HG02642 (cell line): ENCODE data around the gene TMEM178B.

Source experiments
- ATAC-seq: cut with Tn5 transposase; IDR thresholded peaks from one replicate; pipeline ENCODE4 v1.9.1; 2021; ENCODE audit warnings: mild to moderate bottlenecking; ENCODE audit not compliant: unreplicated experiment, poor library complexity

Gene TMEM178B

GRCh38 chr7:141444961-141445360 is 371.1 kb downstream of the TMEM178B start:
- no peak for ATAC-seq

DNA sequence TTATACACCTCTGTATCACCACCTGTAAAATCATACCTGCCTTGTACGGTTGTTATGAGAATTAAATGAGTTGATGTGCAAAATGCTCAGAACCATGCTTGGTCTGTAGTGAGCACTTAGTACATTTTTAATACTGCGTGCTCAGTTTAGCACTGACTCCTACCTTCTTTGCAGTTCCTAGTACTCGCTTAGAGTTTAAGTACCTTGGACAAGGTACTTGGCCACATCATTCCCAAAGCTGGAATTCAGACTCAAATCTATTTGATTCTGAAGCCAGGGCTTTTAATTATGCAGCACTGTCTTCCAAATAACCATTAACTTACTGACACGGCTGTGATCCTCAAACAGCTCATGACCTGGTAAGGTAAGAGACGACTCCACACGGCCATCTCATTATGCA is 377.4 kb downstream of the TMEM178B start:
- no peak for ATAC-seq

DNA sequence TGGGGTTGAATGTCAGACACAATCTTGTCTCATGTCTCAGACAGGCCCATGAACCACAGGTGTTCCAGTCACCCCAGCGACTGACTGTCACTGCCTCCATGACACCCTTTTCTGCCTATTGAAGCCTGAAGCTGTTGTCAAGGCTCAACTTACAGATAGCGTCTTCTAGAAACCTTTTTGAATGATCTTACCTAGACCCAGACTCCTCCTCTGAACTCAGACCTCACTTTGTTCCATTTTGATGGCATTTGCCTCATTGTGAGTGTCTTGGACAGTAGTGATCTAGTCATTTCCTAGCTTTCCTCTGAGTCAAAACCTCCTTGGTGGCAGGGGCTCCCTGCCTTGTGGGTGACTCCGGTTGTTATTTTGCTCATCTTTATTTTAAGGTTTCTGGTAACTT is 379.0 kb downstream of the TMEM178B start:
- ATAC-seq, result no peak

- ATAC-seq, result no peak
These were observed 380.5 kb downstream of the TMEM178B start for GRCh38 chr7:141454338-141454737.

- ATAC-seq, result no peak
These were observed 381.9 kb downstream of the TMEM178B start for GRCh38 chr7:141455723-141456122.

DNA sequence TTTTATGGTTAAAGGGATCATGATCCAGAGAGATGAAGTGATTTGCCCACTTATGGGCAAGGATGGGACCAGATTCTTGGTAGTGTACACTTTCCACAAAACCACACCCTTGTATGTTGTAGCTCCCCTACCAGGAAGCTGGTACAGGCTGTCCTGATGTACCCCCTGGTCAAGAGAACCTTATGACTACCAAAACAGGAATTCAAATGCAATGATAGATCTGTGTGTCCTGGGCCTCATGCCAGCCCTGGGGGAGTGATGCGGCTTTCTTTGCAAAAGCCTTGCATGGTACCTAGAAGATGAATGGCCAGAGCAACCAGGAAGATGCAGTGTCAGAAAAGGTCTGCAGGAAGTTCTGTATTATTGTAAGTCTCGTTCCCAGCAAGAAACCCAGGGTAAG is 382.4 kb downstream of the TMEM178B start:
- no peak for ATAC-seq

GRCh38 chr7:141456711-141457110 is 382.8 kb downstream of the TMEM178B start:
- no peak for ATAC-seq

DNA sequence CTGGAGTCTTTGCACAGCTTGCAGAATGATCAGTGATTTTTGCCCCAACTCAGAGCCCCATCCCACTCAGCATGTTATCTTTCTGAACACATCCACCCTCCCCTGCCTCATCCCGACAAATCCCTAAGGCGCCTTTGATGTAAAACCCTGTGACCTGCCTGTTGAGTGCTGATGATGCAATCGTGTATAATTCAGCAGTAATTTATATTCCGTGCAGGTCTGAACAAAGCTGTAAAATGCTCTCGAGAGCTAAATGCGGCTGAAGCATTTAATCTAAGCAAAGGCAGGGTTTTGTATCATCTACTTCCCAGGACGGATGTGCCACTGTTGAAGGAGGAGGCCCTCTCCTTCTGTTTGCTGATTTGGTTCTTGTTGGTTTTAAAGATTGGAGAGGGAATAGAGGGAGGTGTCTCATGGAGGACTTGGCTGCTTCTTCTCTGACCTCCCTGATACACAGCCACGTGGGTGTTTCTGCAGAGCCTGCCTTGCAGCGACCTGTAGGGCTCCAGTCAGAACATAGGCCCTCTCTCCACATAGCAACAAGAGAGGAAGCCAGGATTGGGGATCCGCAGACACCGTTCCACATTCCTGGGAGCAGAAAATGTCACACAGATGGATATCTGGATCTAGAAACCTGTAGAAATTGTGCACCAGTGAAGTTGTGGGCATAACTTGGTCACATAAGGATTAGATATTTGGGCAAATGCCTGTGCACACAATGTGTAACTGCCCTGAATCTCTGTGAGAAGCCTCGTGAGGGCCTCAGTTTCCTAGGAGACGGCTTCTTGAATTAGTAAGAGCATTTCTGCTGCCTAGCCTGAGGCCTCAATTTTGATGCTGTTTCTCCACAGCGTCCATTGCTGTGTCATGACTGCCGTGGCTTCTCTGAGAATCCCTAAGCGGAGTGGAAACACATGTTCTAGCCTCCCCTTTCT is 387.2 kb downstream of the TMEM178B start:
- ATAC-seq, result no peak

DNA sequence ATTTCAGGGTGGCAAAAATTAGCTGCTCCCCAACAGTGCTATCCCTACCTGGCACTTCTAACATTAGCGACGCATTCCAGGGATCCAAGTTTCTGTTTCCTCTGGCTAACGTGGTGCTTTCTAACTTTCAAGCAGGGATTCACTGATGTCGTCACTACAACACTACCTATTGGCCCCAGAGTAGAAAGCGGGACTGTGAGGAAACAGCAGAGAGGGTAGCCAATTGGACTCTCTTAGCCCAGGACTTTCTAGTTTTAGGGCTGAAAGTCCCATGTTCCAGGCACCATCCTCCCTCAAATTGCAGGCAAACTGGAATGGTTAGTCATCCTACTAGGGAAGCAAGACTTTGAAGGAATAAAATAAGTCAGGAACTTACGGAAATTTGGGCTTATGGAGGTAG is 388.1 kb downstream of the TMEM178B start:
- ATAC-seq, result no peak

DNA sequence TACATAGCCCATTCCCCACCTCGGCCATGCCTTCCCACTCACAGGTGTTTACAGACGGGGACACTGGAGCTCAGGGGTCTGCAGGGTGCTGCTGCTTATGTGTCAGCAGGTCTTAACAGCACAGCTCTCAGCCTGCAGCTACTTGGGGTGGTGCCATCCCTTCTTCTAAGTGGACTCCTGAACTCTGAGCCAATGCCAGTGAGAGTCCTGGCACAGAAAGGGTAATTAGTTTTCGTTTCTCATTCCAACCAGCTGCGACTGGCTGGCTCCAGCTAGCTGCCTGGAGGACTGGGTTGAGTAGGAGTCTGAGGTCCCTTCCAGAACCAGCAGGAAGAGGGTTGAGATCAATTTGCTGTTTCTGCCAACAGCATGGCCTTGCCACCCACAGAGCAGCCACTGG is 389.1 kb downstream of the TMEM178B start:
- ATAC-seq, result no peak

- ATAC-seq, result no peak
These were observed 390.1 kb downstream of the TMEM178B start for GRCh38 chr7:141463986-141464385.

DNA sequence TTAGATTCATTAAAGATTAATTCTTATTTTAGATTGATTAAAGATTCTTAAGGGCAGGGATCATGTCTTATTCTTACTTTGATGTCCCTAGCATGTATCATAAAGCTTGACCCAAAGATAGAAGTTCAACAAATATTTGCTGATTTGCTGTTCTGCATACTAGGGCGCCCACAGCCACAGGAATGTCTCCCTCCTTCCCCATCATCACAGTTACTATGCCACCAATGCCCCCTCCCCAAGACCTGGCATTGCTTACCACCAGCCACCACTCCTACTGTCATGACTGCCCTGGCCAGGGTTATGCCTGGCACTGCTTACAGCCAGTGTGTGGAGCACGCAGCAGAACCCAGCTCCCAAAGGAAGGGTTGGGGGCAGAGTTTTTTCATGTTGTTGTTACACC is 390.7 kb downstream of the TMEM178B start:
- ATAC-seq, result no peak

DNA sequence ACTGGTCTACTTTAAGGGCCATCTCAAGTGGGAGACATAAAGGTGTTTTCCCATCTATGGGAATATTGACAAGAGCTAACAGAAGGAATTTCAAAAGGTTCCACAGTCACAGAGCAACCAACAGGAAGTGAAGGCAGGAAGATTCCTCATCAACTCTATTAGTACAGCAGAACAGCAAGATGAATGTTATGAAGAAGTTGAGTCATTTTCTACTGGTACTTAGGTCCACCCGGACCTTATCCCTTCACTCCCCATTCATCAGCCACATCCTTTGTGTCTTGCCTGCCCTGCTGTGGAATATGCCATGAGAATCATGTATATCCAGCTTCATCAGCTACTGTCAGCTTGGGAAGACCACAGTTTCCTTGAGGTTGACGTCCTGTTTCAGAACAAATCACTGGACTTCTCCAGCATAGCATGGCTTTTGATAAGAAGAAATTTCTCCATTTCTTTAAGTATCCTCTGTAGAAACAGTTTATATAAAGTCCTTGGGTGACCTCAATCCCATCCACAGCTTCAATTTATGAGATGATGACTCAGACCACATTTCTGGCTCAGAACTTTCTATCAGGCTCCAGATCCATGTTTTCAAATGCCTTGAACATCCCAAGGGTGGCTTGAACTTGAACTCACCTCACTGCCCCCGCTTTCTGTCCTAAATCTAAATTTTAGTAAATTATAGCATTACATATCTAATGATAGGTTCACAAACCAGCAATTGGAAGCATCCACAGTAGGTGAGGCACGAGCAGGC is 392.5 kb downstream of the TMEM178B start:
- ATAC-seq, result no peak

DNA sequence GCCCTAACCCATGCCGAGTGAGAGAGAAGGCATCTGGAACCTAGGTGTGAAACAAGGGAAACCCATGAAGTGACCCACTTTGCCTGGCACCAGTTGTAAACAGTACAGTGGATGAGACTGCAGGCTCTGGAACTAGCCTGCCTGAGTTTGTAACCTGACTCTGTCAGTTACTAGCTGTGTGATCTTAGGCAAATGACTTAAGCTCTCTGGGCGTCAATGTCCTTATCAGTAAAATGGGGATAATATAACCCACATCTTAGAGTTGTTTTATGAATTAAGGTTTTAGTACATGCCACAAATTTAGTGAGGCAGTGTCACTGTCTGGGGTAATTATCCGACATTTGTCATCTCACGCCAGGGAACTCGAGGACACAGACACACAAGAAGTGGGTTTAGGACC is 394.5 kb downstream of the TMEM178B start:
- no peak for ATAC-seq

- ATAC-seq, result no peak
These were observed 401.8 kb downstream of the TMEM178B start for GRCh38 chr7:141475679-141476078.

- ATAC-seq, result no peak
These were observed 404.0 kb downstream of the TMEM178B start for GRCh38 chr7:141477865-141478264.

GRCh38 chr7:141478845-141479244 is 405.0 kb downstream of the TMEM178B start:
- no peak for ATAC-seq

DNA sequence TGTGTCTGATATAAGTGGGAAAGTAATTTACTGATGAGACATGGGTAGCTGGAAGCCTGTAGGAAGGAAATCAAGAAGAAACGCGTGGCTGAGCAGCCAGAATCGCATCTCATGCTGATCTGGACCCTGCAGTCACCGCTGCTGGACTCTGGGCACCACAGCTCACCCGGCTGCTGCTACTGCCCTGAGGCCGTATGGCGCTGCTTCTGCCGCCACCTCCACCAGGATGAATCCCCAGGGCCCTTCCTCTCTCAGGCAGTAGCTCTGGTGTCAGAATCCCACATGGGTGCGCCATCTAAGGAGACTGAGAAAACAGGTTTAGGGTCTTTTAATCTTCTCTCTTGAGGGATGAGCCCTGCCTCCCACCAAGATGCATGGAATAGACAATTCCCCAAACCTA is 407.1 kb downstream of the TMEM178B start:
- no peak for ATAC-seq

DNA sequence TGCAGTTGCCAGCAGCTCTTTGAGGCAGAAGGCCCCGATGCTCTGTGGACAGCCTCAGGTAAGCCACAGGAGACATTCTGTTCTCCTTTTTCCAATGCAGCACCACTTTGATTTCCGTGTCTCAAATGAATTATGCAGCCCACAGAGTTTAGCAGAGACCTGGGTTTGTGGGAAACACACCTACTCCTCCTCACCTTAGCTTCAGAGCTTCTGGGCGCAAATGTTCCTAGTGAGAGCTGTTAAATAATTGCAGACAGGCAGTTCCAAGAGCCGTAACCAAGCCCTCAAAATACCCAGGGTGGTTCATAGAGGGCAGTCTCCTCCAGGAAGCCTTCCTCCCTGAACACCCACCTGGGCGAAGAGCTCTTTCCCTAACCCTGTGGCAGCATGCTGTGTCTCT is 408.1 kb downstream of the TMEM178B start:
- no peak for ATAC-seq

DNA sequence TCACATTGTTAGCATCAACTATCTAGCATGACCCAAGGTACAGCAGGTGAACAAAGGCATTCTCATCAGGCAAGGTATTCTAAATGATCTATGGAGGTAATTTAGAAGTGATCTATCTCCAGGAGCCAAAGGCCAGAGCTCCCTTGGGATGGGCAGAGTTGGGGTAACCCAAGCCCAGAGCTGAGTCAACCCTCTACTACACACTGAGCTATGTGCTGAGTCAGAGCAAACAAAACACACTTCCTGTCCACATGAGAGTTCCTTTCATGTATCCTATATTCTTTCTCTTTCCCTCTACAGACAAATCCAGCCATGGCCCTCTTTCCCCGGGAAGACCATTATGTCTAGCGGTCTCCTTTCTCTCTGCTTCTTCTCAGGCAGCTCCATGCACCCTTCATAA is 409.2 kb downstream of the TMEM178B start:
- no peak for ATAC-seq

DNA sequence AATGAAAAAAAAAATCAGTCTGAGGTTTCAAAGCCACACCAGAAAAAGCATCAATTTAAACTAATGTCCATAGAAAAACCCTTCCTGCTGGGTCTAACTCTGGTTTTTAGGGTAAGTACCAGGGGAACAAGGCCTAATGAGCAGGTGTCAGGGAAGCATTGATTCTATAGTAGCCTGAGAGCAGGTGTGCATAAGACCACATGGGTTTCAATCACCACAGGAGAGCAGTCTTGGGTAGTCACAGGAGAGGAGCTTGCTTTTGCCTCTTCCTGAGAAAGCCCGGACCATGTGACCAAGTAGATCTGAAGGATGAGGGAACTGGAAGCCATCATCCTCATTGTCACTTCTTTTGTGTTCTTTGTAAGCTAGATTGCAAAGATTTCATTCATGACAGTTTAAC is 411.0 kb downstream of the TMEM178B start:
- ATAC-seq, result no peak

DNA sequence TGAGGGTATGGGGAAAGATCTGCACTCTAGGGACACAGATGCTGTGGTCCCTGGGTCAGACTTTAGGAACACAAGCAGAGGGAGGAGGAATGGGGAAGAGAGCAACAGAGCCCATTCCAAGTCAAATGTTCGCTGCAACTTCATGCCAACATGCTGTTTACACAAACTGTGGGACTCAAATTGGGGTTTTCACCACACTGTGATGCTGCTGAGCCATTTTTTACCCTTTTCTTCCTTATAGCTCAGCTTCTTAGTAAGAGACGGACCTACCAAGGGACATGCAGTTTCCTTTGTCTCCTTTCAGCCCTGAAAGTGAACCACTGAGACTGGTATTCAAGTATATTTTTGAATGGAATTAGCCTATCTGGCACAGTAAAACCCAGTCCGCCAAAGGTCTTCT is 413.1 kb downstream of the TMEM178B start:
- no peak for ATAC-seq
